ENCODE data around the gene TPGS1.

TPGS1 gene

DNA sequence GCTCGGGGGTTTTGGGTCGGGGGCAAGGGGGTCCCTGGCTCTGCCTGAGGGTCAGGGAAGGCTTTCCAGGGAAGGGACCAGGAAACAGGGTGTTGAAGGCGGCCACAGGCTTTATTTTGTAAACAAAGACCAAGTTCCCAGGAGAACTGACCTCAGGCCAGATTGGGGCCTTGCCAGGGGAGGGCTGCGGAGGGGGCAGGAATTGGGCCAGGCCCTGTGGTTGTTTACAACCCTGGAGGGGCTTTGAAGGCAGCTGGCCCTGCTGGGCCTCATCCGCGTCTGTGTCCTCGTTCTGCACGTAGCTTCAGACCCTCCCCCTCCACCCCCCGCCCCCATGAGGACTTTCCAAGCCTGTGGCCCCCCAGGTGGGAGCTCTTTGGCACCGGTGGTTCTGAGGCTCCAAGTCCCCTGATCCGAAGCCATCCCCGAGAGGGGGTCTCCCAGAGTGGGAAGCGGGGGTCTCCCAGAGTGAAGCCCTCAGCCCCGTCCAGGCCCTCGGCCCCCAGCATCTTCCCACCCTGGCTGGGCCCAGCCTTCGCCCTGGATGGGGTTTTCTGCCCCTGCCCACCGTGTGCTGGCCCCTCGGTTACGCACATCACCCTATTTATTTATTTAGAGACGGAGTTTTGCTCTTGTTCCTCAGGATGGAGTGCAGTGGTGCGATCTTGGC lies 51.6 kb downstream of the TPGS1 start:
- Histone ChIP-seq H3K36me3 (ENCODE audit: control insufficient read depth in 2 of 2, insufficient read depth in 2 of 2, low read length in 2 of 2) (no peaks in the 10 kb centered on the region), H3K9ac (ENCODE audit: low read depth in 1 of 2, low read length in 2 of 2) (no peak overlapping the region)

DNA sequence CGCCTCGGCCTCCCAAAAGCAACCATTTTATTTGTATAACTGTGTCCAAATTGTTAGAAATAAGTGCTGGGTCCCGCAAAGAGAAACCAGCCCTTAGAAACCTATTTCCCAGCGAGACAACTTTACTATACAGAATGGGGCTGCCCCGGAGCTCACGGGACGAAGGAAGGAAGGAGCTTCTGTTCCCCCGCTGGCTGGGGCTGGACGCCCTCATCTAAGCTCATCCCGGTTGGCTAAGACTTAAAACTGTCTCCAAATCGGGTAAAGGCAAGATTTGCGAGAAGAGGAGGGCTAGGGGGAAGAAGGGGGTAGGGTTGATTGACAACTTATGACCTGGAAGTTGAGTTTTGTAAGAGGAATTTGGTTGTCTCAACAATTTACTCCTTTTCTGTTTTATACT lies 52.8 kb downstream of the TPGS1 start:
- H3K27ac ChIP-seq (ENCODE audit: low read depth in 2 of 2, low read length in 2 of 2), result no peak overlapping the region
- H3K27me3 ChIP-seq (ENCODE audit: control insufficient read depth in 2 of 2, insufficient read depth in 2 of 2, low read length in 2 of 2), result no peaks in the 10 kb centered on the region
- H3K4me1 ChIP-seq (ENCODE audit: control insufficient read depth in 2 of 2, insufficient read depth in 2 of 2, low read length in 2 of 2), result peaks cover 7 to 8% of the 10 kb centered on the region in 2 donors

More for the DNA sequence above, 51.6 kb downstream of the TPGS1 start:
- Histone ChIP-seq H3K4me1 (ENCODE audit: control insufficient read depth in 2 of 2, insufficient read depth in 2 of 2, low read length in 2 of 2) (peaks cover 7 to 8% of the 10 kb centered on the region in 2 donors), H3K4me3 (ENCODE audit: low read length in 2 of 2) (no peak overlapping the region), H3K9me3 (ENCODE audit: control insufficient read depth in 2 of 2, low read length in 2 of 2) (no peaks in the 10 kb centered on the region), H3K27ac (ENCODE audit: low read depth in 2 of 2, low read length in 2 of 2) (no peak overlapping the region), H3K27me3 (ENCODE audit: control insufficient read depth in 2 of 2, insufficient read depth in 2 of 2, low read length in 2 of 2) (no peaks in the 10 kb centered on the region)

DNA sequence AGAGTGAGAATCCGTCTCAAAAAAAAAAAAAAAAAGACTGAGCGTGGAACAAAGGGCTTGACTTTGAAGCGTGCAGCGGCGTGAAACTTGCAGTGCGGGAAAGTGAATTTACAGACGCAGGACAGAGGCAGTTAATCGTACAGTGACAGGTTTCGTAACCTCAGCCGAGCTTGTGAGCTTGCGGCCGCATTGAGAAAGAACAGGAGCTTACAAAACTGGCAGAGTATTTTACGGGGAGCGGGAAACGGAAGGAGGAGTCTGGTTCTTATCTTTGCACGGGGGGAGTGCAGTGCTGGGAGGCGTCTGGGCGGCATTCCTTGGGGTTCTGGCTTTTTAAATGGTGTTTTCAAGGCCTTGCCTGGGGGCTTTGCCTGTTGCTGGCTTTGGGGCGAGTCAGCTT lies 59.1 kb downstream of the TPGS1 start:
- Histone ChIP-seq H3K27ac (ENCODE audit: low read depth in 2 of 2, low read length in 2 of 2) (no peak overlapping the region), H3K36me3 (ENCODE audit: control insufficient read depth in 2 of 2, insufficient read depth in 2 of 2, low read length in 2 of 2) (no peaks in the 10 kb centered on the region), H3K9me3 (ENCODE audit: control insufficient read depth in 2 of 2, low read length in 2 of 2) (no peaks in the 10 kb centered on the region), H3K27me3 (ENCODE audit: control insufficient read depth in 2 of 2, insufficient read depth in 2 of 2, low read length in 2 of 2) (no peaks in the 10 kb centered on the region), H3K9ac (ENCODE audit: low read depth in 1 of 2, low read length in 2 of 2) (no peak overlapping the region), H3K4me3 (ENCODE audit: low read length in 2 of 2) (no peak overlapping the region), H3K4me1 (ENCODE audit: control insufficient read depth in 2 of 2, insufficient read depth in 2 of 2, low read length in 2 of 2) (peaks cover 4 to 6% of the 10 kb centered on the region in 2 donors)

More for the DNA sequence above, 52.8 kb downstream of the TPGS1 start:
- H3K9ac ChIP-seq (ENCODE audit: low read depth in 1 of 2, low read length in 2 of 2), result no peak overlapping the region
- no peaks in the 10 kb centered on the region for H3K9me3 ChIP-seq (ENCODE audit: control insufficient read depth in 2 of 2, low read length in 2 of 2)
- no peaks in the 10 kb centered on the region for H3K36me3 ChIP-seq (ENCODE audit: control insufficient read depth in 2 of 2, insufficient read depth in 2 of 2, low read length in 2 of 2)
- no peak overlapping the region for H3K4me3 ChIP-seq (ENCODE audit: low read length in 2 of 2)

DNA sequence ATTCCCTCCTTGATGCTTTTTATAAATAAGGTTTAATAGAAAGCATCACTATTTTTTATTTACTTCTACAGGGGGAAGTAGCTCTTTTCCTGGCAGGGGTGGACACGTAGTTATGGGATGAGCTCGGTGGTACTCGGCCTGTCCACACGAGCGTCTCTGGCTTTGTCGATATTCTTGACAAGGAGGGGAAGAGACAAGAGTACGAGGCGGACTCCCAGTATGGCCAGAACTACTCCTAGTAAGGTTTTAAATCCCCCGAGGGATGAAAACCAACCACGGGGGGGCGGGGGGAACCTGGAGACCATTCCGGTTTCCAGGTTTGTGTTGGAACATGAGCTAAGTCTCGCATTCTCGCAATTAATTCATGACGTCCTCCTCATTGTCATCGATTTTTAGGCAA lies 59.5 kb downstream of the TPGS1 start:
- Histone ChIP-seq H3K4me1 (ENCODE audit: control insufficient read depth in 2 of 2, insufficient read depth in 2 of 2, low read length in 2 of 2) (peaks cover 7 to 10% of the 10 kb centered on the region in 2 donors), H3K4me3 (ENCODE audit: low read length in 2 of 2) (no peak overlapping the region), H3K36me3 (ENCODE audit: control insufficient read depth in 2 of 2, insufficient read depth in 2 of 2, low read length in 2 of 2) (no peaks in the 10 kb centered on the region), H3K27me3 (ENCODE audit: control insufficient read depth in 2 of 2, insufficient read depth in 2 of 2, low read length in 2 of 2) (no peaks in the 10 kb centered on the region), H3K9ac (ENCODE audit: low read depth in 1 of 2, low read length in 2 of 2) (no peak overlapping the region), H3K27ac (ENCODE audit: low read depth in 2 of 2, low read length in 2 of 2) (no peak overlapping the region), H3K9me3 (ENCODE audit: control insufficient read depth in 2 of 2, low read length in 2 of 2) (no peaks in the 10 kb centered on the region)

DNA sequence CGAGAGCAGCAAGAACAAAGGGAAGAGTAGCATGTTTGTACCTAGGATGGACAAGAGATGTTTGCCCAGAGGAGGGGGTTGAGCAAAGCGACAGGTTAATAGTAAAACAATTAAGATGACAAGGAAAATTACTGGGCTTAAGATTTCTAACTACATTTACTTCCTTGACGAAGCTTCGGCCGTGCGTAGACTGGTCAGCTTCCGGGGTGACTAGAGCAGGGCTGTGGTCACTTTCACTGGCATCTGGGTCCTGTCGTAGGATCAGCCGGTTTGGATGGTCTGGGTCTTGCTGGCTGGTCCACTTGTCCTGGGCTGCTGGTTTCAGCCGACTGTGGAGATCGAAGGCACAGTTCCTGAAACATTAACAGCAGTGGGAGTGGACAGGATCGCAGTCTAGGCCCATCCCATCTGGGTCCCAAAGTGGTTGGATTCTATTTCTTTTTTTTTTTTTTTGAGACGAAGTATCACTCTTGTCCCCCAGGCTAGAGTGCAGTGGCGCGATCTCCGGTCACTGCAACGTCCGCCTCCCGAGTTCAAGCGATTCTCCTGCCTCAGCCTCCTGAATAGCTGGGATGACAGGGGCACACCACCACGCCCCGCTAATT lies 60.1 kb downstream of the TPGS1 start:
- H3K9ac ChIP-seq (ENCODE audit: low read depth in 1 of 2, low read length in 2 of 2), result no peak overlapping the region
- H3K4me1 ChIP-seq (ENCODE audit: control insufficient read depth in 2 of 2, insufficient read depth in 2 of 2, low read length in 2 of 2), result peaks cover 7 to 10% of the 10 kb centered on the region in 2 donors
- H3K36me3 ChIP-seq (ENCODE audit: control insufficient read depth in 2 of 2, insufficient read depth in 2 of 2, low read length in 2 of 2), result no peaks in the 10 kb centered on the region
- H3K4me3 ChIP-seq (ENCODE audit: low read length in 2 of 2), result no peak overlapping the region
- H3K27ac ChIP-seq (ENCODE audit: low read depth in 2 of 2, low read length in 2 of 2), result peak overlapping the region in 1 of 2 donors; percentile 28
- H3K9me3 ChIP-seq (ENCODE audit: control insufficient read depth in 2 of 2, low read length in 2 of 2), result no peaks in the 10 kb centered on the region
- no peaks in the 10 kb centered on the region for H3K27me3 ChIP-seq (ENCODE audit: control insufficient read depth in 2 of 2, insufficient read depth in 2 of 2, low read length in 2 of 2)
